ENCODE measurements around the gene EPC2. TPM values are rescaled to one million over a fixed set of nuclear protein-coding genes. Genes with fewer than 3 reads are reported as not detected.

Gene EPC2
- polyA plus RNA-seq, 1 donor: 56.7 TPM

- no peak for DNase-seq
Measured at GRCh38 chr2:148810081-148810480, 165.5 kb downstream of the EPC2 start.

GRCh38 chr2:148812306-148812705 lies 167.8 kb downstream of the EPC2 start:
- DNase-seq: no peak

- DNase-seq: no peak
Measured at GRCh38 chr2:148813603-148814065, 169.1 kb downstream of the EPC2 start.

GRCh38 chr2:148814143-148814859 lies 169.8 kb downstream of the EPC2 start:
- peak; percentile 28 for DNase-seq

- no peak for DNase-seq
Measured at GRCh38 chr2:148814860-148815419, 170.4 kb downstream of the EPC2 start.

- no peak for DNase-seq
Measured at GRCh38 chr2:148816176-148816575, 171.6 kb downstream of the EPC2 start.

- no peak for DNase-seq
Measured at GRCh38 chr2:148817210-148817708, 172.7 kb downstream of the EPC2 start.

- no peak for DNase-seq
Measured at GRCh38 chr2:148819019-148819585, 174.6 kb downstream of the EPC2 start.

GRCh38 chr2:148824190-148824589 lies 179.6 kb downstream of the EPC2 start:
- no peak for DNase-seq

GRCh38 chr2:148826791-148827190 lies 182.2 kb downstream of the EPC2 start:
- no peak for DNase-seq

- DNase-seq: no peak
Measured at GRCh38 chr2:148828941-148829340, 184.4 kb downstream of the EPC2 start.

GRCh38 chr2:148829618-148830017 lies 185.1 kb downstream of the EPC2 start:
- DNase-seq: no peak

GRCh38 chr2:148832637-148833036 lies 188.1 kb downstream of the EPC2 start:
- DNase-seq: no peak

Other genes starting within 250 kb of the EPC2 start
- 5.5 TPM for gene KIF5C, start 230.5 kb downstream of the EPC2 start, polyA plus RNA-seq (ENCODE audit: insufficient read length)

Measured in left kidney (tissue), 2 donors.